WERI-Rb-1 (cell line): Measurements from ENCODE around the gene OSBPL5.

Experiments
- DNase-seq: peaks from one replicate; pipeline ENCODE4 v3.0.0-alpha.2; 2020
- H3K27ac ChIP-seq: fragments of 250-450 bp; sonication (Bioruptor Pico); 2 replicates; pipeline ENCODE4 v1.5.1; 2020; ENCODE audit warnings: mild to moderate bottlenecking, moderate library complexity
- H3K27me3 ChIP-seq: fragments of 250-450 bp; sonication (Bioruptor Pico); 2 replicates; pipeline ENCODE4 v1.5.1; 2021; ENCODE audit warnings: mild to moderate bottlenecking, low read depth, moderate library complexity; ENCODE audit not compliant: insufficient read depth, severe bottlenecking
- H3K36me3 ChIP-seq: fragments of 250-450 bp; sonication (Bioruptor Pico); 2 replicates; pipeline ENCODE4 v1.5.1; 2020; ENCODE audit warnings: mild to moderate bottlenecking, moderate library complexity
- H3K4me3 ChIP-seq: 2 replicates; pipeline ENCODE4 v1.5.1; 2011; ENCODE audit warnings: low read depth, mild to moderate bottlenecking, control low read depth, low read length
- H3K9me3 ChIP-seq: fragments of 250-450 bp; sonication (Bioruptor Pico); 2 replicates; pipeline ENCODE4 v1.5.1; 2021; ENCODE audit warnings: mild to moderate bottlenecking, moderate library complexity; ENCODE audit not compliant: severe bottlenecking
- CTCF ChIP-seq: IDR thresholded peaks from 2 replicates; pipeline ENCODE4 v1.5.1; 2011; ENCODE audit warnings: low read depth, mild to moderate bottlenecking, control low read depth, inconsistent platforms, low read length

The OSBPL5 gene

GRCh38 chr11:3191586-3192324 is 26.6 kb upstream of the OSBPL5 start:
- no peak for DNase-seq
- TF ChIP-seq CTCF, result no peak
- no peak overlapping the region for H3K4me3 ChIP-seq
- H3K27me3 ChIP-seq, result no peaks in the 10 kb centered on the region
- H3K27ac ChIP-seq, result no peak overlapping the region
- no peaks in the 10 kb centered on the region for H3K9me3 ChIP-seq
- H3K36me3 ChIP-seq, result no peaks in the 10 kb centered on the region

GRCh38 chr11:3190600-3190999 is 25.5 kb upstream of the OSBPL5 start:
- H3K9me3 ChIP-seq, result no peaks in the 10 kb centered on the region
- H3K27me3 ChIP-seq, result no peaks in the 10 kb centered on the region
- no peak for TF ChIP-seq CTCF
- no peaks in the 10 kb centered on the region for H3K36me3 ChIP-seq
- H3K27ac ChIP-seq, result 0 out of 2 replicates have a peak overlapping the region, but pooled peaks have one; percentile 18
- no peak for DNase-seq
- H3K4me3 ChIP-seq, result no peak overlapping the region

- Histone ChIP-seq H3K4me3 (no peak overlapping the region), H3K27me3 (no peaks in the 10 kb centered on the region), H3K36me3 (no peaks in the 10 kb centered on the region), H3K27ac (no peak overlapping the region), H3K9me3 (no peaks in the 10 kb centered on the region)
- no peak for TF ChIP-seq CTCF
- no peak for DNase-seq
Measured at GRCh38 chr11:3189886-3190583, 24.9 kb upstream of the OSBPL5 start.

- Histone ChIP-seq H3K4me3 (no peak overlapping the region), H3K27me3 (no peaks in the 10 kb centered on the region), H3K27ac (no peak overlapping the region), H3K9me3 (no peaks in the 10 kb centered on the region), H3K36me3 (no peaks in the 10 kb centered on the region)
- no peak for DNase-seq
- TF ChIP-seq CTCF, result no peak
Measured at GRCh38 chr11:3189196-3189843, 24.2 kb upstream of the OSBPL5 start.

GRCh38 chr11:3188496-3189195 is 23.5 kb upstream of the OSBPL5 start:
- no peak overlapping the region for H3K27ac ChIP-seq
- DNase-seq, result no peak
- no peaks in the 10 kb centered on the region for H3K27me3 ChIP-seq
- TF ChIP-seq CTCF, result no peak
- no peaks in the 10 kb centered on the region for H3K9me3 ChIP-seq
- no peaks in the 10 kb centered on the region for H3K36me3 ChIP-seq
- H3K4me3 ChIP-seq, result no peak overlapping the region
